Panc1 (cell line): ENCODE measurements around the gene GPR87.

Experiments used
- POLR2AphosphoS5 ChIP-seq: IDR thresholded peaks from 2 replicates; pipeline ENCODE4 v1.6.1; 2012; ENCODE audit warnings: mild to moderate bottlenecking, low read depth, low read length, moderate library complexity
- REST ChIP-seq, 2 experiments: IDR thresholded peaks; 2 replicates each; pipeline ENCODE4 v1.6.1; 2011 to 2012; ENCODE audit warnings: low read depth in 2 of 2, control low read depth in 1 of 2, low read length in 1 of 2, mild to moderate bottlenecking in 1 of 2, moderate library complexity in 1 of 2; ENCODE audit not compliant: insufficient read depth in 1 of 2
- SIN3A ChIP-seq: IDR thresholded peaks from 2 replicates; pipeline ENCODE4 v1.6.1; 2012; ENCODE audit warnings: low read depth, mild to moderate bottlenecking, low read length, moderate library complexity, borderline replicate concordance; ENCODE audit not compliant: insufficient read depth
- TCF7L2 ChIP-seq: IDR thresholded peaks from 2 replicates; pipeline ENCODE4 v1.6.1; 2011; ENCODE audit warnings: mild to moderate bottlenecking, low read depth, low read length, inconsistent platforms
- TF ChIP-seq, protein P1 (sequence below): fragments of 450-650 bp; IDR thresholded peaks from 2 replicates; pipeline ENCODE4 v1.5.1; 2017; ENCODE audit warnings: mild to moderate bottlenecking

- TF ChIP-seq, protein P1, sequence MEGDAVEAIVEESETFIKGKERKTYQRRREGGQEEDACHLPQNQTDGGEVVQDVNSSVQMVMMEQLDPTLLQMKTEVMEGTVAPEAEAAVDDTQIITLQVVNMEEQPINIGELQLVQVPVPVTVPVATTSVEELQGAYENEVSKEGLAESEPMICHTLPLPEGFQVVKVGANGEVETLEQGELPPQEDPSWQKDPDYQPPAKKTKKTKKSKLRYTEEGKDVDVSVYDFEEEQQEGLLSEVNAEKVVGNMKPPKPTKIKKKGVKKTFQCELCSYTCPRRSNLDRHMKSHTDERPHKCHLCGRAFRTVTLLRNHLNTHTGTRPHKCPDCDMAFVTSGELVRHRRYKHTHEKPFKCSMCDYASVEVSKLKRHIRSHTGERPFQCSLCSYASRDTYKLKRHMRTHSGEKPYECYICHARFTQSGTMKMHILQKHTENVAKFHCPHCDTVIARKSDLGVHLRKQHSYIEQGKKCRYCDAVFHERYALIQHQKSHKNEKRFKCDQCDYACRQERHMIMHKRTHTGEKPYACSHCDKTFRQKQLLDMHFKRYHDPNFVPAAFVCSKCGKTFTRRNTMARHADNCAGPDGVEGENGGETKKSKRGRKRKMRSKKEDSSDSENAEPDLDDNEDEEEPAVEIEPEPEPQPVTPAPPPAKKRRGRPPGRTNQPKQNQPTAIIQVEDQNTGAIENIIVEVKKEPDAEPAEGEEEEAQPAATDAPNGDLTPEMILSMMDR = no peak
- no peak for TF ChIP-seq SIN3A
- TF ChIP-seq POLR2AphosphoS5 = no peak
- TF ChIP-seq REST (IDR thresholded peaks at IDR 0.05; ENCODE audit: insufficient read depth in 1 of 2, low read depth in 2 of 2, low read length in 1 of 2) = no peak
- TF ChIP-seq TCF7L2 = no peak
Measured at GRCh38 chr3:151357463-151357850, 40.8 kb upstream of the GPR87 start.
